ENCODE data around the gene PUSL1. TPM values are rescaled to one million over a fixed set of nuclear protein-coding genes. Genes with fewer than 3 reads are reported as not detected.

Gene PUSL1
- total and polyA plus RNA-seq, 2 experiments from 2014 or later, result 41.5 to 55.8 TPM

- peaks cover 6% of the 10 kb centered on the region; the same call in 1 of the 2 replicates for H3F3A ChIP-seq (replicated peaks; ENCODE audit: low read depth)
- no peaks in the 10 kb centered on the region; the same call in 1 of the 3 replicates for H3K9me3 Mint-ChIP-seq
- no peak overlapping the region for H3K4me3 ChIP-seq
- H3K79me2 ChIP-seq (replicated peaks; ENCODE audit: insufficient read depth), result peaks cover 80% of the 10 kb centered on the region
- peaks cover 20% of the 10 kb centered on the region for H3K4me1 Mint-ChIP-seq
- ATAC-seq (no peak), DNase-seq (ENCODE audit: low spot score) (no peak)
- no peak for TF ChIP-seq JUNB (IDR thresholded peaks at IDR 0.05; ENCODE audit: unreplicated experiment)
- no peak for TF ChIP-seq STAT1 (IDR thresholded peaks at IDR 0.05; ENCODE audit: unreplicated experiment)
- TF ChIP-seq, protein P1, sequence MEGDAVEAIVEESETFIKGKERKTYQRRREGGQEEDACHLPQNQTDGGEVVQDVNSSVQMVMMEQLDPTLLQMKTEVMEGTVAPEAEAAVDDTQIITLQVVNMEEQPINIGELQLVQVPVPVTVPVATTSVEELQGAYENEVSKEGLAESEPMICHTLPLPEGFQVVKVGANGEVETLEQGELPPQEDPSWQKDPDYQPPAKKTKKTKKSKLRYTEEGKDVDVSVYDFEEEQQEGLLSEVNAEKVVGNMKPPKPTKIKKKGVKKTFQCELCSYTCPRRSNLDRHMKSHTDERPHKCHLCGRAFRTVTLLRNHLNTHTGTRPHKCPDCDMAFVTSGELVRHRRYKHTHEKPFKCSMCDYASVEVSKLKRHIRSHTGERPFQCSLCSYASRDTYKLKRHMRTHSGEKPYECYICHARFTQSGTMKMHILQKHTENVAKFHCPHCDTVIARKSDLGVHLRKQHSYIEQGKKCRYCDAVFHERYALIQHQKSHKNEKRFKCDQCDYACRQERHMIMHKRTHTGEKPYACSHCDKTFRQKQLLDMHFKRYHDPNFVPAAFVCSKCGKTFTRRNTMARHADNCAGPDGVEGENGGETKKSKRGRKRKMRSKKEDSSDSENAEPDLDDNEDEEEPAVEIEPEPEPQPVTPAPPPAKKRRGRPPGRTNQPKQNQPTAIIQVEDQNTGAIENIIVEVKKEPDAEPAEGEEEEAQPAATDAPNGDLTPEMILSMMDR (conservative IDR thresholded peaks at IDR 0.05; ENCODE audit: low read depth in 2 of 2), result no peak
- no peak for TF ChIP-seq CREB1 (CRISPR knock-in tag; IDR thresholded peaks at IDR 0.05; ENCODE audit: low read depth)
- TF ChIP-seq ZNF331 (CRISPR knock-in tag; IDR thresholded peaks at IDR 0.05; ENCODE audit: low read depth), result no peak
- no peak for TF ChIP-seq POLR2AphosphoS5 (IDR thresholded peaks at IDR 0.05; ENCODE audit: low read depth)
- no peak for TF ChIP-seq ZNF114 (CRISPR knock-in tag; IDR thresholded peaks at IDR 0.05)
- TF ChIP-seq ZNF462 (CRISPR knock-in tag; IDR thresholded peaks at IDR 0.05), result no peak
- no peak overlapping the region for H2AFZ ChIP-seq
- H3K4me1 ChIP-seq (ENCODE audit: insufficient read depth), result peaks cover 3% of the 10 kb centered on the region; the same call in 1 of the 2 replicates
- no peaks in the 10 kb centered on the region for H3K27me3 ChIP-seq (ENCODE audit: insufficient read depth)
- peaks cover 23% of the 10 kb centered on the region for H4K20me1 ChIP-seq (replicated peaks; ENCODE audit: insufficient read depth)
- no peak overlapping the region for H3K4me2 ChIP-seq
- no peak overlapping the region for H3K4me3 Mint-ChIP-seq
- H3K36me3 ChIP-seq (ENCODE audit: insufficient read depth), result no peaks in the 10 kb centered on the region
- H3K9me2 ChIP-seq (ENCODE audit: insufficient read depth), result no peaks in the 10 kb centered on the region
- H3K27ac ChIP-seq (ENCODE audit: low read depth), result no peak overlapping the region
- peaks cover 43% of the 10 kb centered on the region for H3K36me3 Mint-ChIP-seq (ENCODE audit: low read depth)
- peaks cover 28% of the 10 kb centered on the region for H3K27me3 Mint-ChIP-seq (ENCODE audit: insufficient read depth, low read depth, poor library complexity)
- H3K27ac Mint-ChIP-seq, result no peak overlapping the region
Observed at GRCh38 chr1:1320666-1321448, 12.5 kb downstream of the PUSL1 start.

Data from GM23338 (cell line).